GM18951 (cell line): Measurements from ENCODE around the gene BTBD9.

Experiments
- POLR2A ChIP-seq: IDR thresholded peaks from 4 replicates; pipeline ENCODE4 v1.6.1; 2011; ENCODE audit warnings: mild to moderate bottlenecking; ENCODE audit not compliant: insufficient read length, insufficient read depth; ENCODE audit errors: extremely low read depth
- in situ Hi-C: fragments of 300-500 bp; cut with MboI; formaldehyde crosslinking; loops from one replicate; pipeline ENCODE4 v1.12.0; 2022; ENCODE audit warnings: low sequenced_read_pairs, mixed read lengths, inconsistent platforms; ENCODE audit not compliant: unreplicated experiment

The BTBD9 gene

GRCh38 chr6:38570750-38571149 is 69.0 kb downstream of the BTBD9 start:
- no peak for TF ChIP-seq POLR2A
- in situ Hi-C loops = no loop called here

GRCh38 chr6:38567436-38567835 is 72.3 kb downstream of the BTBD9 start:
- TF ChIP-seq POLR2A = no peak
- in situ Hi-C loops = no loop called here

GRCh38 chr6:38566295-38567030 is 73.3 kb downstream of the BTBD9 start:
- TF ChIP-seq POLR2A = no peak
- in situ Hi-C loops = no loop called here

- in situ Hi-C loops = no loop called here
- TF ChIP-seq POLR2A = no peak
Observed at GRCh38 chr6:38564301-38564700, 75.4 kb downstream of the BTBD9 start.

- in situ Hi-C loops = no loop called here
- no peak for TF ChIP-seq POLR2A
Observed at GRCh38 chr6:38555606-38556005, 84.1 kb downstream of the BTBD9 start.

- in situ Hi-C loops = no loop called here
- TF ChIP-seq POLR2A = no peak
Observed at GRCh38 chr6:38554700-38555413, 84.9 kb downstream of the BTBD9 start.

GRCh38 chr6:38554014-38554413 is 85.7 kb downstream of the BTBD9 start:
- in situ Hi-C loops = no loop called here
- no peak for TF ChIP-seq POLR2A

GRCh38 chr6:38552121-38552520 is 87.6 kb downstream of the BTBD9 start:
- in situ Hi-C loops = no loop called here
- no peak for TF ChIP-seq POLR2A

GRCh38 chr6:38549795-38550194 is 89.9 kb downstream of the BTBD9 start:
- no peak for TF ChIP-seq POLR2A
- in situ Hi-C loops = no loop called here

- no peak for TF ChIP-seq POLR2A
- in situ Hi-C loops = no loop called here
Observed at GRCh38 chr6:38549180-38549579, 90.5 kb downstream of the BTBD9 start.

- in situ Hi-C loops = no loop called here
- TF ChIP-seq POLR2A = no peak
Observed at GRCh38 chr6:38543022-38543421, 96.7 kb downstream of the BTBD9 start.

GRCh38 chr6:38542031-38542430 is 97.7 kb downstream of the BTBD9 start:
- in situ Hi-C loops = no loop called here
- TF ChIP-seq POLR2A = no peak

- no peak for TF ChIP-seq POLR2A
- in situ Hi-C loops = no loop called here
Observed at GRCh38 chr6:38533064-38533463, 106.7 kb downstream of the BTBD9 start.

GRCh38 chr6:38531134-38531533 is 108.6 kb downstream of the BTBD9 start:
- no peak for TF ChIP-seq POLR2A
- in situ Hi-C loops = no loop called here

GRCh38 chr6:38528196-38528965 is 111.3 kb downstream of the BTBD9 start:
- in situ Hi-C loops = no loop called here

More at GRCh38 chr6:38528196-38528965, 111.3 kb downstream of the BTBD9 start:
- no peak for TF ChIP-seq POLR2A
